HG02973 (cell line): ENCODE data around the gene TAPBP.
"Not testable (repeated sequence)": the region's sequence is repeated elsewhere in the genome, so short reads cannot be mapped to it uniquely, and the experiment has no call there.

Experiments
- ATAC-seq: cut with Tn5 transposase; IDR thresholded peaks from one replicate; pipeline ENCODE4 v1.9.1; 2021; ENCODE audit warnings: moderate library complexity; ENCODE audit not compliant: unreplicated experiment

TAPBP gene

GRCh38 chr6:33313709-33314514 is at the start of gene TAPBP:
TSS of gene TAPBP (minus strand) at chr6:33314078. CDS start at chr6:33314041, 37 bp downstream.
- ATAC-seq = no peak

DNA sequence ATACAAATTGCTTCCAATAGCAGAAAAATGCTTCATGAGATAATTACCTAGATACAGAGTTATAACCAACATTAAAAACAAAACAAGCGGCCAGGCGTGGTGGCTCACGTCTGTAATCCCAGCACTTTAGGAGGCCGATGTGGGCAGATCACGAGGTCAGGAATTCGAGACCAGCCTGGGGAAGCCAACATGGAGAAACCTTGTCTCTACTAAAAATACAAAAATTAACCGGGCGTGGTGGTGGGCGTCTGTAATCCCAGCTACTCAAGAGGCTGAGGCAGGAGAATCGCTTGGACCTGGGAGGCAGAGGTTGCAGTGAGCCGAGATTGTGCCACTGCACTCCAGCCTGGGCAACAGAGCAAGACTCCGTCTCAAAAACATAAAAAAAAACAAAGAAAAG is 49.6 kb upstream of the TAPBP start:
- not testable (repeated sequence) for ATAC-seq

GRCh38 chr6:33359331-33359730 is 45.5 kb upstream of the TAPBP start:
- ATAC-seq = no peak

- ATAC-seq = not testable (repeated sequence)
Measured at GRCh38 chr6:33357160-33357871, 43.4 kb upstream of the TAPBP start.

GRCh38 chr6:33356295-33356694 is 42.4 kb upstream of the TAPBP start:
- no peak for ATAC-seq

DNA sequence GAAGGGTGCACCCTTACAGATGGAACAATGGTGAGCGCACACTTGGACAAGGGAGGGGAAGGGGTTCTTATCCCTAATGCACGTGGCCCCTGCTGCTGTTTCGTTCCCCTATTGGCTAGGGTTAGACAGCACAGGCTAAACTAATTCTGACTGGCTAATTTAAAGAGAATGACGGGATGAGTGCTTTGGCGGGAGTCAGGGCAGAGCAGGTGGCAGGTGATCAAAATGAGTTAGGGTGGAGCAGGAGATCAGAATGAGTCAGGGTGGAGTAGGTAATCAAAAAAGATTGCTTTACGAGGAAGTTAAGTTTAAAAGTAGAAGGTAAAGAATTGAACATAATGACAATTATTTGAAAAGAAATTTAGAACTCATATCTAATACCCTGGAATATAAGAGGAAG is 42.0 kb upstream of the TAPBP start:
- not testable (repeated sequence) for ATAC-seq

GRCh38 chr6:33347816-33348215 is 33.9 kb upstream of the TAPBP start:
- ATAC-seq = no peak

- not testable (repeated sequence) for ATAC-seq
Measured at GRCh38 chr6:33346972-33347371, 33.1 kb upstream of the TAPBP start.

GRCh38 chr6:33344701-33345697 is 31.1 kb upstream of the TAPBP start:
- ATAC-seq = no peak

GRCh38 chr6:33343953-33344611 is 30.2 kb upstream of the TAPBP start:
- no peak for ATAC-seq

GRCh38 chr6:33343606-33343952 is 29.7 kb upstream of the TAPBP start:
- not testable (repeated sequence) for ATAC-seq

GRCh38 chr6:33339193-33339592 is 25.3 kb upstream of the TAPBP start:
- no peak for ATAC-seq

DNA sequence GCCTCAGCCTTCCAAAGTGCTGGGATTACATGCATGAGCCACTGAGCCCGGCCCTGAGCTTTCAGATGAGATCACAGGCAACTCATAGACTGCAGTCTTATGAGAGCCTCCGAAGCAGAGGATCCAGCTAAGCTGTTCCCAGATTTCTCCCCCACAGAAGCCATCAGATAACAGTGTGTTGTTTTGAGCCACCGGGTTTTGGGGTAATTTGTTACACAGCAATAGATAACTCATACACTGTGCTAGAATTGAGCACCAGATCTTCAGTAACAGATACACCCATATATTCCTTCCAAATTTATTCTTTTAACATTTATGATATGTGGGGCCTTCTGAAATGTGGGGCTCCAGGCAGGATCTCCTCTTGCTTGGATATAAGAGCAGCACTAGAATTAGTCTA is 22.6 kb upstream of the TAPBP start:
- no peak for ATAC-seq

DNA sequence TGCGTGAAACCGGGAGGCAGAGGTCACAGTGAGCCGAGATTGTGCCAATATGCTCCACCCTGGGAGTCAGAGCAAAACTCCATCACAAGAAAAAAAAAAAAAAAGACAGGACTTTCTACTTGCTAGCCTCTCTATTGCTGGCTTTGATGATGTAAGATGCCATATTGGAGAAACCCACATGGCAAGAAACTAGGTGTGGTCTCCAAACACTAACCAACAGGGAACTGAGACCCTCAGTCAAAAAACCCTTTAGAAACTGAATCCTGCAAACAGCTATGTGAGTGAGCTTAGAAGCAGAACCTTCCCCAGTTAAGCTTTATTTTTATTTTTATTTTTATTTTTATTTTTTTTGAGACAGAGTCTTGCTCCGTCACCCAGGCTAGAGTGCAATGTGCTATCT is 22.0 kb upstream of the TAPBP start:
- ATAC-seq = no peak

- no peak for ATAC-seq
Measured at GRCh38 chr6:33333666-33334065, 19.8 kb upstream of the TAPBP start.

GRCh38 chr6:33330736-33331135 is 16.9 kb upstream of the TAPBP start:
- ATAC-seq = no peak

DNA sequence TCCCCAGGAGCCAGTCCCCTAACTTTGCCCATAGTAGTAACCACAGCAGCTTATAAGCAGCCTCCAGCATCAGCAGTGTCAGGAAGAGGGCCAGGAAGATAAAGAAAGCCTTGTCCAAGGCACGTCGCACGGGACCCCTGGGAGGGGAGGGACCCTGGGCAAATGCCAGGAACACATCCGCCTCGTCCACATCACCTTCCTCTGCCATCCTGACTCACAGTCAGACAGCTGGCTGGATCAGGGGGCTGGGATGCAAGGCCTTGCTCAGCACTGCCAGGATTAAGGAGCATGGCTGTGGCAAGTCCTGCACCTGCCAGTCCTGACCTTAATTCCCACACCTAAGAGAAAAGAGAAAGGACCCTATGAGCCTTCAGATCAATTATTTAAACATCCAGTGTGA is 15.2 kb upstream of the TAPBP start:
- ATAC-seq = no peak

DNA sequence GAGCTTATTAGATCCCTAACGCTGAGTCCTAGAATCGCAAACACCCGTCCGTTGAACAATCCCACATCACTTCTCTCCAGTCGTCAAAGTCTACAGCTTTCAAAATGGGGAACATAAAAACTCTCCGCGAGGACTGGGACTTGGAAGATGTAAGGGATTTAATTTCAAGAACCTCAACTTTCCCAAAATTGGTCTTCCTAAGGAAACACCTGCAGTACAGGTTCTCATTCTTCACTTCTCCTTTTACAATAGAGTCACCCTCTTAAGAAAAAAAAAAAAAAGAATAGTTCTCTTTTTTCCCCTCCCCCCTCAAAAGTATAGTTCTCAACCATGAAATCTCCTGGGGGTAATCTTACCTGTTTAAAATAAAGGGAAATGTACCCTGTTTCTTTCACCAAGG is 10.2 kb upstream of the TAPBP start:
- ATAC-seq = no peak

DNA sequence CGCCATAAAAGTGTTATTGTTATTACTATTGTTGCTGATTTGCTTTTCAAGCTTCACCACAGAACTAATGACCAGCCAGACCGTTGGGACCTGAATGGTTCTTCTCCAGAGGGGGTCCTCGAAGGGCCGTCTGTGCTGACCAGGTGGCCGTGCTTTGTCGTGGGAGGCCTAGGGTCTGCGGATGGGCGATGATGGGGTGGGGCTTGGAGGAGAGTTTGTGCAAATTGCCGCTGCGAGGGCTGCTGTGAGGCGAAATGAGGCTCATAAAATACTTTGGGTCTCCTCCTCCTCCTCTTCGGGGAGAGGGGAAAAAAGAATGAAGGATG is 9.7 kb upstream of the TAPBP start:
- ATAC-seq = no peak

GRCh38 chr6:33321227-33321626 is 7.3 kb upstream of the TAPBP start:
- ATAC-seq = no peak
